Measurements from ENCODE around the gene ALDH8A1.

ALDH8A1 gene

GRCh38 chr6:134948691-134949090 lies 1.2 kb downstream of the ALDH8A1 start:
- no peak for DNase-seq

GRCh38 chr6:134948142-134948541 lies 1.8 kb downstream of the ALDH8A1 start:
- no peak for DNase-seq

- DNase-seq = no peak
Measured at GRCh38 chr6:134945045-134945444, 4.9 kb downstream of the ALDH8A1 start.

GRCh38 chr6:134943522-134944111 lies 6.3 kb downstream of the ALDH8A1 start:
- DNase-seq = no peak

GRCh38 chr6:134938896-134939295 lies 11.0 kb downstream of the ALDH8A1 start:
- no peak for DNase-seq

- no peak for DNase-seq
Measured at GRCh38 chr6:134937426-134937825, 12.5 kb downstream of the ALDH8A1 start.

GRCh38 chr6:134936931-134937330 lies 13.0 kb downstream of the ALDH8A1 start:
- no peak for DNase-seq

GRCh38 chr6:134936476-134936875 lies 13.4 kb downstream of the ALDH8A1 start:
- no peak for DNase-seq

- DNase-seq = no peak
Measured at GRCh38 chr6:134934793-134935485, 15.0 kb downstream of the ALDH8A1 start.

- no peak for DNase-seq
Measured at GRCh38 chr6:134932535-134933470, 17.1 kb downstream of the ALDH8A1 start.

GRCh38 chr6:134932098-134932497 lies 17.8 kb downstream of the ALDH8A1 start:
- DNase-seq = no peak

- DNase-seq = no peak
Measured at GRCh38 chr6:134930463-134930862, 19.4 kb downstream of the ALDH8A1 start.

- no peak for DNase-seq
Measured at GRCh38 chr6:134928151-134928900, 21.6 kb downstream of the ALDH8A1 start.

GRCh38 chr6:134925800-134926199 lies 24.1 kb downstream of the ALDH8A1 start:
- no peak for DNase-seq

GRCh38 chr6:134921721-134922261 lies 28.1 kb downstream of the ALDH8A1 start:
- no peak for DNase-seq

GRCh38 chr6:134921276-134921675 lies 28.6 kb downstream of the ALDH8A1 start:
- DNase-seq = no peak

- no peak for DNase-seq
Measured at GRCh38 chr6:134920422-134920821, 29.5 kb downstream of the ALDH8A1 start.

- DNase-seq = no peak
Measured at GRCh38 chr6:134918418-134918961, 31.4 kb downstream of the ALDH8A1 start.

- no peak for DNase-seq
Measured at GRCh38 chr6:134911547-134911946, 38.4 kb downstream of the ALDH8A1 start.

- DNase-seq = no peak
Measured at GRCh38 chr6:134910593-134910935, 39.3 kb downstream of the ALDH8A1 start.

- DNase-seq = no peak
Measured at GRCh38 chr6:134909701-134910592, 40.0 kb downstream of the ALDH8A1 start.

All from CD4-positive, alpha-beta T cell treated with Interleukin-17A for 4 hours (primary cell).